GM12801 (cell line): ENCODE data around the gene DR1.

Experiments used
- CTCF ChIP-seq: IDR thresholded peaks from one replicate; pipeline ENCODE4 v1.5.1; 2011; ENCODE audit warnings: control low read depth; ENCODE audit not compliant: insufficient read length; ENCODE audit errors: extremely low read depth

Gene DR1

GRCh38 chr1:93344886-93345632 is 648 bp upstream of the DR1 start:
- TF ChIP-seq CTCF, result no peak

GRCh38 chr1:93346421-93346993 is 800 bp downstream of the DR1 start:
- TF ChIP-seq CTCF, result no peak

- no peak for TF ChIP-seq CTCF
Observed at GRCh38 chr1:93347334-93347899, 1.7 kb downstream of the DR1 start.

- no peak for TF ChIP-seq CTCF
Observed at GRCh38 chr1:93348104-93348728, 2.5 kb downstream of the DR1 start.

- TF ChIP-seq CTCF, result no peak
Observed at GRCh38 chr1:93349231-93350135, 3.8 kb downstream of the DR1 start.

GRCh38 chr1:93350322-93350721 is 4.6 kb downstream of the DR1 start:
- no peak for TF ChIP-seq CTCF
